Mesothelial cell of epicardium (in vitro differentiated cells): ENCODE data around the gene VKORC1. TPM values are rescaled to one million over a fixed set of nuclear protein-coding genes. Genes with fewer than 3 reads are reported as not detected.

Source experiments
- DNase-seq, 2 experiments: peaks; one replicate each; pipeline ENCODE4 v3.0.0; 2021; ENCODE audit warnings: low spot score in 2 of 2; ENCODE audit not compliant: unreplicated experiment in 2 of 2
- H3K27ac Mint-ChIP-seq: 2 replicates; pipeline ENCODE4 v1.8.0; 2021; ENCODE audit warnings: mixed read lengths
- H3K27me3 Mint-ChIP-seq: 2 replicates; pipeline ENCODE4 v1.8.0; 2021; ENCODE audit warnings: low read depth, mixed read lengths
- H3K36me3 Mint-ChIP-seq: 2 replicates; pipeline ENCODE4 v1.8.0; 2021; ENCODE audit warnings: mixed read lengths
- H3K4me1 Mint-ChIP-seq: 2 replicates; pipeline ENCODE4 v1.8.0; 2021; ENCODE audit warnings: mixed read lengths
- H3K4me3 Mint-ChIP-seq: 2 replicates; pipeline ENCODE4 v1.8.0; 2021; ENCODE audit warnings: mild to moderate bottlenecking, moderate library complexity, mixed read lengths
- H3K9me3 Mint-ChIP-seq: 2 replicates; pipeline ENCODE4 v1.8.0; 2021; ENCODE audit warnings: mixed read lengths
- total RNA-seq: library from RNA; stranded (reverse); gene quantifications from 3 replicates; pipeline ENCODE4 v1.2.1, GENCODE V29; 2021
- TF ChIP-seq, protein P1 (sequence below): fragments of 200-600 bp; sonication (generic); IDR thresholded peaks from one replicate; pipeline ENCODE4 v1.5.0; 2021; ENCODE audit warnings: antibody characterized with exemption; ENCODE audit not compliant: unreplicated experiment

The VKORC1 gene
- total RNA-seq, 1 donor from 2014 or later, result 53.7 TPM

- TF ChIP-seq, protein P1, sequence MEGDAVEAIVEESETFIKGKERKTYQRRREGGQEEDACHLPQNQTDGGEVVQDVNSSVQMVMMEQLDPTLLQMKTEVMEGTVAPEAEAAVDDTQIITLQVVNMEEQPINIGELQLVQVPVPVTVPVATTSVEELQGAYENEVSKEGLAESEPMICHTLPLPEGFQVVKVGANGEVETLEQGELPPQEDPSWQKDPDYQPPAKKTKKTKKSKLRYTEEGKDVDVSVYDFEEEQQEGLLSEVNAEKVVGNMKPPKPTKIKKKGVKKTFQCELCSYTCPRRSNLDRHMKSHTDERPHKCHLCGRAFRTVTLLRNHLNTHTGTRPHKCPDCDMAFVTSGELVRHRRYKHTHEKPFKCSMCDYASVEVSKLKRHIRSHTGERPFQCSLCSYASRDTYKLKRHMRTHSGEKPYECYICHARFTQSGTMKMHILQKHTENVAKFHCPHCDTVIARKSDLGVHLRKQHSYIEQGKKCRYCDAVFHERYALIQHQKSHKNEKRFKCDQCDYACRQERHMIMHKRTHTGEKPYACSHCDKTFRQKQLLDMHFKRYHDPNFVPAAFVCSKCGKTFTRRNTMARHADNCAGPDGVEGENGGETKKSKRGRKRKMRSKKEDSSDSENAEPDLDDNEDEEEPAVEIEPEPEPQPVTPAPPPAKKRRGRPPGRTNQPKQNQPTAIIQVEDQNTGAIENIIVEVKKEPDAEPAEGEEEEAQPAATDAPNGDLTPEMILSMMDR, result no peak
- Mint-ChIP-seq H3K9me3 (no peaks in the 10 kb centered on the region), H3K27ac (peak overlapping the region; percentile 61), H3K27me3 (no peaks in the 10 kb centered on the region), H3K4me1 (peaks cover 6% of the 10 kb centered on the region), H3K36me3 (peaks cover 19% of the 10 kb centered on the region), H3K4me3 (peak overlapping the region; percentile 71)
- no peak for DNase-seq
Observed at GRCh38 chr16:31109622-31110021, 15.0 kb upstream of the VKORC1 start.

- Mint-ChIP-seq H3K36me3 (peaks cover 19% of the 10 kb centered on the region), H3K9me3 (no peaks in the 10 kb centered on the region), H3K27ac (no peak overlapping the region), H3K4me1 (peaks cover 6% of the 10 kb centered on the region), H3K27me3 (no peaks in the 10 kb centered on the region), H3K4me3 (peak overlapping the region; percentile 71)
- TF ChIP-seq, protein P1, result no peak
- no peak for DNase-seq
Observed at GRCh38 chr16:31108794-31109558, 14.4 kb upstream of the VKORC1 start.

- peak within 1 kb of the TSS; percentile 80 for H3K4me3 Mint-ChIP-seq
- peaks cover 19% of the 10 kb centered on the region for H3K36me3 Mint-ChIP-seq
- H3K9me3 Mint-ChIP-seq, result no peaks in the 10 kb centered on the region
- peak in 1 of 2 experiments; percentile 59 for DNase-seq
- TF ChIP-seq, protein P1, result no peak
- H3K4me1 Mint-ChIP-seq, result peaks cover 6% of the 10 kb centered on the region
- H3K27me3 Mint-ChIP-seq, result no peaks in the 10 kb centered on the region
- H3K27ac Mint-ChIP-seq, result peak within 1 kb of the TSS; percentile 67
Observed at GRCh38 chr16:31108035-31108793, 13.6 kb upstream of the VKORC1 start, which contains the start of gene BCKDK. Gene BCKDK (plus strand): TSS chr16:31108386. CDS start chr16:31109224, 838 bp downstream.

DNA sequence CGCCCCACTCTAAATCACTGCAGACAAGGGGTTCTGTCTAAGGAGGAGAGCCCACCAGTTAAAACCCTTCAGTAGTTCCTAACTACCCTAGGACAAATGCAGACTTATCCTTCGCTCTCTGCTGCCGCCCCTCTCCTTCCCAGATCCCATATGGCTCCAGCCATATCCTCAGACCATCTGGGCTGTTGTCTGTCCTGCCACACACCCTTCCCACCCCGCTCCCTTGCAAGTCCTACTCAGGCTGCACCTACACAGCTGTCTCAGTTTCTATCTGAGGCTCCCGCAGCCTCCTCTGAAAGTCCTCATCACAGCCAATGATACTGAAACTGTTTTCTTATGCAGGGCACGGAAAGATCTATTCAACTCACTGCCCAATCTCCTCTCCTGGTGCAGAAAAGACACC, 12.9 kb upstream of the VKORC1 start:
- DNase-seq, result no peak
- H3K4me1 Mint-ChIP-seq, result peaks cover 6% of the 10 kb centered on the region
- H3K9me3 Mint-ChIP-seq, result no peaks in the 10 kb centered on the region
- peaks cover 17% of the 10 kb centered on the region for H3K36me3 Mint-ChIP-seq
- H3K27me3 Mint-ChIP-seq, result no peaks in the 10 kb centered on the region
- TF ChIP-seq, protein P1, result no peak
- H3K4me3 Mint-ChIP-seq, result peak overlapping the region; percentile 80
- H3K27ac Mint-ChIP-seq, result peak overlapping the region; percentile 67

DNA sequence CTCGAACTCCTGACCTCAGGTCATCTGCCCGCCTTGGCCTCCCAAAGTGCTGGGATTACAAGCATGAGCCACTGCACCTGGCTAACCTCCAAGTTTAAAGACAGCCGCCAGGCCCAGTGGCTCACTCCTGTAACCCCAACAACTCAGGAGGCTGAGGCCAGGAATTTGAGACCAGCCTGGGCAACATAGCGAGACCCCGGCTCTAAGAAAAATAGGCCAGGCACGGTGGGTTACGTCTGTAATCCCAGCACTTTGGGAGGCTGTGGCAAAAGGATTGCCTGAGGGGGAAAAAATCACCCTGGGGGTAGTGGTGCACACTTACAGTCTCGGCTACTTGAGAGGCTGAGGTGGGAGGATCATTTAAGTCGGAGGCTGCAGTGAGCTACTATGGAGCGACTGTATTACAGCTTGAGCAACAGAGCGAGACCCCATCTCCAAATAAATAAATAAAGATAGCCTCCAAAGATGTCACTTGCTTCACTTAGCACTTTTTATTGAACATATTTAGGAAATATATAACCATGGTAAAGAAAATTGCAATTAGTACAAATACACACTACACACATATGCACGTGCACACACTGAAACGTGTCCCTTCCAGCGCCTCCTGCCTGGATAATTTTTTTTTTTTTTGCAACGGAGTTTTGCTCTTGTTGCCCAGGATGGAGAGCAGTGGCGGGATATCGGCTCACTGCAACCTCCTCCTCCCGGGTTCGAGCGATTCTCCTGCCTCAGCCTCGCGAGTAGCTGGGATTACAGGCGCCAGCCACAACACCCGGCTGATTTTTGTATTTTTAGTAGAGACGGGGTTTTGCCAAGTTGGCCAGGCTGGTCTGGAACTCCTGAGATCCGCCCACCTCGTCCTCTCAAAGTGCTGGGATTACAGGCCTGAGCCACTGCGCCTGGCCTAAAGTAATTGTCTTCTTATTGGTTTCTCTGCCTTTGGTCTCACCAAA, 12.2 kb upstream of the VKORC1 start:
- TF ChIP-seq, protein P1, result no peak
- no peak for DNase-seq
- Mint-ChIP-seq H3K27ac (no peak overlapping the region), H3K4me1 (peaks cover 6% of the 10 kb centered on the region), H3K4me3 (peak overlapping the region; percentile 80), H3K9me3 (no peaks in the 10 kb centered on the region), H3K36me3 (peaks cover 13% of the 10 kb centered on the region), H3K27me3 (no peaks in the 10 kb centered on the region)
